CD14-positive monocyte (primary cell): ENCODE data around the gene CRCP. TPM values are rescaled to one million over a fixed set of nuclear protein-coding genes. Genes with fewer than 3 reads are reported as not detected.

ENCODE experiments used
- DNase-seq, 3 donors: peaks; one replicate each; pipeline ENCODE4 v3.0.0-alpha.2; 2011 to 2022
- H2AFZ ChIP-seq: 2 replicates; pipeline ENCODE4 v1.6.0; 2012; ENCODE audit warnings: mild to moderate bottlenecking, low read depth, low read length, inconsistent platforms; ENCODE audit not compliant: insufficient read depth, poor library complexity, severe bottlenecking
- H3K27ac ChIP-seq, 2 donors: 1 replicate in 1 of 2; 2 replicates in 1 of 2; pipeline ENCODE4 v1.5.1; 2012 to 2013; ENCODE audit warnings: low read length in 2 of 2, control low read depth in 1 of 2, inconsistent platforms in 1 of 2, low read depth in 1 of 2, mild to moderate bottlenecking in 1 of 2
- H3K27me3 ChIP-seq, 2 donors: one replicate each; pipeline versions ENCODE4 v1.6.0 to v1.6.1; 2011 to 2013; ENCODE audit warnings: low read length in 2 of 2; ENCODE audit not compliant: control insufficient read depth in 2 of 2, insufficient read depth in 2 of 2
- H3K36me3 ChIP-seq, 2 donors: replicated peaks in 1 of 2; 1 replicate in 1 of 2; 2 replicates in 1 of 2; pipeline versions ENCODE4 v1.5.1 to v1.6.1; 2012 to 2013; ENCODE audit warnings: low read length in 2 of 2, control low read depth in 1 of 2, inconsistent platforms in 1 of 2, mild to moderate bottlenecking in 1 of 2; ENCODE audit not compliant: insufficient read depth in 2 of 2, control insufficient read depth in 1 of 2
- H3K4me1 ChIP-seq, 2 donors: 1 replicate in 1 of 2; 2 replicates in 1 of 2; pipeline versions ENCODE4 v1.5.1 to v1.6.1; 2012 to 2013; ENCODE audit warnings: low read length in 2 of 2, control low read depth in 1 of 2, inconsistent platforms in 1 of 2, mild to moderate bottlenecking in 1 of 2, moderate library complexity in 1 of 2; ENCODE audit not compliant: insufficient read depth in 2 of 2, control insufficient read depth in 1 of 2
- H3K4me2 ChIP-seq: replicated peaks from 2 replicates; pipeline ENCODE3; 2012; ENCODE audit warnings: low read length, moderate library complexity, mild to moderate bottlenecking; ENCODE audit not compliant: poor library complexity, severe bottlenecking; ENCODE audit errors: extremely low read depth
- H3K4me3 ChIP-seq, 3 experiments: fragments of 200-600 bp in 1 of 3; sonication (generic) in 1 of 3; replicated peaks in 1 of 3; 1 replicate in 2 of 3; 2 replicates in 1 of 3; pipeline ENCODE4 v1.5.1; 2011 to 2013; ENCODE audit warnings: low read length in 3 of 3, mild to moderate bottlenecking in 3 of 3, control low read depth in 2 of 3, low read depth in 2 of 3, inconsistent platforms in 1 of 3, moderate library complexity in 1 of 3
- H3K79me2 ChIP-seq: 2 replicates; pipeline ENCODE4 v1.6.0; 2012; ENCODE audit warnings: mild to moderate bottlenecking, control low read depth, inconsistent platforms, low read length, moderate library complexity; ENCODE audit not compliant: insufficient read depth
- H3K9ac ChIP-seq: 2 replicates; pipeline ENCODE4 v1.6.0; 2017; ENCODE audit warnings: low read length, mild to moderate bottlenecking; ENCODE audit not compliant: insufficient read depth, poor library complexity, severe bottlenecking
- H3K9me3 ChIP-seq, 2 donors: replicated peaks in 1 of 2; 1 replicate in 1 of 2; 2 replicates in 1 of 2; pipeline versions ENCODE4 v1.5.1 to v1.6.1; 2012 to 2013; ENCODE audit warnings: low read length in 2 of 2, control low read depth in 1 of 2; ENCODE audit not compliant: control insufficient read depth in 1 of 2, insufficient read depth in 1 of 2
- H4K20me1 ChIP-seq: 2 replicates; pipeline ENCODE4 v1.6.0; 2012; ENCODE audit warnings: mild to moderate bottlenecking, low read length, control low read depth, moderate library complexity; ENCODE audit not compliant: insufficient read depth
- H3K27ac Mint-ChIP-seq, 7 donors: one replicate each; pipeline ENCODE4 v1.8.0; 2020; ENCODE audit warnings: mild to moderate bottlenecking in 7 of 7, mixed read lengths in 7 of 7, moderate library complexity in 6 of 7, inconsistent platforms in 2 of 7
- H3K27me3 Mint-ChIP-seq, 3 donors: one replicate each; pipeline ENCODE4 v1.8.0; 2021 to 2022; ENCODE audit warnings: low read depth in 3 of 3, mild to moderate bottlenecking in 3 of 3, mixed read lengths in 3 of 3, moderate library complexity in 3 of 3, inconsistent platforms in 1 of 3
- H3K36me3 Mint-ChIP-seq, 2 donors: one replicate each; pipeline ENCODE4 v1.8.0; 2020; ENCODE audit warnings: mixed read lengths in 2 of 2, inconsistent platforms in 1 of 2, mild to moderate bottlenecking in 1 of 2
- H3K4me1 Mint-ChIP-seq: one replicate; pipeline ENCODE4 v1.8.0; 2020; ENCODE audit warnings: mild to moderate bottlenecking, mixed read lengths
- H3K4me3 Mint-ChIP-seq, 2 donors: one replicate each; pipeline ENCODE4 v1.8.0; 2020; ENCODE audit warnings: mild to moderate bottlenecking in 2 of 2, mixed read lengths in 2 of 2, moderate library complexity in 1 of 2
- H3K9me3 Mint-ChIP-seq, 7 donors: one replicate each; pipeline ENCODE4 v1.8.0; 2020 to 2022; ENCODE audit warnings: mixed read lengths in 7 of 7, mild to moderate bottlenecking in 6 of 7, moderate library complexity in 6 of 7, inconsistent platforms in 2 of 7
- CTCF ChIP-seq: fragments of 200-600 bp; IDR thresholded peaks from one replicate; pipeline ENCODE4 v1.8.0; 2022; ENCODE audit warnings: antibody characterized with exemption, mild to moderate bottlenecking
- WGBS: methylation state at CpG from one replicate; pipeline ENCODE4 v1.1.5; 2013; ENCODE audit warnings: missing lambda C conversion rate; ENCODE audit not compliant: insufficient coverage; 5-methylcytosine and 5-hydroxymethylcytosine counted together
- intact Hi-C, 2 donors: fragments of 100-400 bp; cut with micrococcal nuclease; formaldehyde crosslinking; loops; one replicate each; pipeline versions ENCODE4 v1.15.0 to v1.15.1; 2023
- polyA plus RNA-seq, 3 donors: library from polyadenylated mRNA; depleted of rRNA in 1 of 3; unstranded in 2 of 3; stranded (reverse) in 1 of 3; fragments of 300-500 nt in 2 of 3; fragments of >200 nt in 1 of 3; fragmentation: Illumina TruSeq in 2 of 3; gene quantifications; 1 replicate in 2 of 3; 2 replicates in 1 of 3; pipeline ENCODE4 v1.2.3, GENCODE V29; 2012 to 2021

Gene CRCP
- polyA plus RNA-seq, 3 donors = 14.0 to 19.9 (median 15.5) TPM

DNA sequence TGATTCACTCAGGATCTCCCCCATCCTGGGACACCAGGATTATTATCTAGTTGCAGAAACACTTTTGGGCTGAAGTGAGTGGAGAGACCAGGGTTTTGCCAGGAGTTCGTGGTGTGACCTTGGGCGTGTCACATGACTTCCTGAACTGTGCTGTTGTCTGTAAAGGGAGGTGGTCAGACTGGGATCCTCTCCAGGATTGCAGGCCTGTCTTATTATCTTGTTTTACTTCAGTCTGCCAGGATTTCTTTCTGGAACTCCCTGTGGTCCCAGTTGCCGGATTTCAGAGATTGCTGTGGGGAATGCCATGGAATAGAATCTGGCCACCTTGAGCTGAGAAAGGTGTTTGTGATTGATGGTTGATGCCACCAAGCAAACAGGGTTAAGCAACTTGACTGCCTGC lies 35.8 kb downstream of the CRCP start:
- peaks cover 19% of the 10 kb centered on the region for H4K20me1 ChIP-seq
- intact Hi-C loops = no loop called here
- no peak overlapping the region for H2AFZ ChIP-seq
- DNase-seq = no peak
- Mint-ChIP-seq H3K4me1 (peaks cover 6% of the 10 kb centered on the region), H3K27ac (peak overlapping the region in 5 of 7 donors; percentile 24 to 81 (median 56)), H3K27me3 (no peaks in the 10 kb centered on the region), H3K9me3 (peaks cover 0 to 2% (median 0%) of the 10 kb centered on the region in 7 donors), H3K36me3 (peaks cover 61 to 95% of the 10 kb centered on the region in 2 donors), H3K4me3 (no peak overlapping the region)
- no peaks in the 10 kb centered on the region for H3K9me3 ChIP-seq
- no peak for TF ChIP-seq CTCF
- 52% methylated on average over 3 of the region's 3 CpGs for WGBS
- no peaks in the 10 kb centered on the region for H3K27me3 ChIP-seq
- H3K4me3 ChIP-seq = no peak overlapping the region
- H3K4me1 ChIP-seq = no peaks in the 10 kb centered on the region
- no peak overlapping the region for H3K4me2 ChIP-seq
- peaks cover 6% of the 10 kb centered on the region for H3K79me2 ChIP-seq
- H3K27ac ChIP-seq = peak overlapping the region in 1 of 2 donors; percentile 56
- H3K36me3 ChIP-seq = peaks cover 59 to 93% of the 10 kb centered on the region in 2 donors
- H3K9ac ChIP-seq = no peak overlapping the region

DNA sequence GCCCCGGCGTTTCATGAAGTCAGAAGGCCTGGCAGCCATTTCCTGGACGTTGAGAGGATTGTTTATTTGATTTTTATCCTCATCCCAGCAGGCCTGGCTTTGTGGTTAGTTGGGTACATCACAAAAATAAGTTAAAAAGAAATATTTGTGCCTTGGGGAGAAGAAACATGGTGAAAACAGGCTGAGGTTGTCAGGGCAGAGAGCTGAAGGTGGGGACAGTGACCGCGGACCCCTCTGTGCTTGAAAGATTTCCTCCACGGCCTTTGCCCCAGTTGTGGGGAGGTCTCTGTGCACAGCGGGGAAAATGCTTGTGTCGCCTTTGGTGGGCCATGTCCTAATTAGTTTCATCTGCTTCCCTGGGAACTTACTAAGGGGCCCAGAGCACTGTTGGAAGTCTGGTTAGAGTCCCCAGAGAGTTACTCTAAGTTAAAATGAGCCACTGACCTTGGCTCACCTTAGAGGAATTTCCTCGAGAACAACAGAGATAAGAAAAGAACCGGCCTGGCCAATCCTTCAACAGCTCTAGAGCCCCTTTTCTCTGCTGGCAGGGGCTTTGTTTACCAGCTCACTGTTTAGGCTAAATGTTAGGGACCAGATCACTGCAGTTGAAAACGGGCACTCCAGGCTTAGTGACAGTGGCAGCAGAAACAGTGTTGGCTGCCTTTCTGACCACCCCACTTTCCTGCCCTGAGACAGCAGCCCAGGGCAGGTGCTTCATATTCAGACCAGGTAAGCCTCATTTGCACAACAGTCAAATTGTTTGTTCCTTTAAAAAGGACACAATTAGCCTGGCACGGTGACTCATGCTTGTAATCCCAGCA lies 37.9 kb downstream of the CRCP start:
- Histone ChIP-seq H3K27me3 (no peaks in the 10 kb centered on the region), H3K4me2 (no peak overlapping the region), H3K79me2 (peaks cover 6% of the 10 kb centered on the region), H3K4me1 (no peaks in the 10 kb centered on the region), H4K20me1 (peaks cover 19% of the 10 kb centered on the region), H3K27ac (no peak overlapping the region), H2AFZ (no peak overlapping the region), H3K9ac (no peak overlapping the region), H3K36me3 (peaks cover 60 to 92% of the 10 kb centered on the region in 2 donors), H3K4me3 (no peak overlapping the region), H3K9me3 (no peaks in the 10 kb centered on the region)
- H3K36me3 Mint-ChIP-seq = peaks cover 57 to 94% of the 10 kb centered on the region in 2 donors
- H3K4me3 Mint-ChIP-seq = no peak overlapping the region
- H3K27me3 Mint-ChIP-seq = peaks cover 0 to 1% (median 0%) of the 10 kb centered on the region in 3 donors
- 81% methylated on average over 9 of the region's 12 CpGs for WGBS
- H3K4me1 Mint-ChIP-seq = peaks cover 6% of the 10 kb centered on the region
- TF ChIP-seq CTCF = no peak
- no peak for DNase-seq
- H3K9me3 Mint-ChIP-seq = peaks cover 0 to 5% (median 0%) of the 10 kb centered on the region in 7 donors
- intact Hi-C loops = no loop called here
- no peak overlapping the region for H3K27ac Mint-ChIP-seq
